ENCODE measurements around the gene MYH3. TPM values are rescaled to one million over a fixed set of nuclear protein-coding genes. Genes with fewer than 3 reads are reported as not detected.

The MYH3 gene
- polyA plus RNA-seq, 2 of the 4 experiments (the other 2 are of a cell fraction), result 1.6 to 2.1 TPM

DNA sequence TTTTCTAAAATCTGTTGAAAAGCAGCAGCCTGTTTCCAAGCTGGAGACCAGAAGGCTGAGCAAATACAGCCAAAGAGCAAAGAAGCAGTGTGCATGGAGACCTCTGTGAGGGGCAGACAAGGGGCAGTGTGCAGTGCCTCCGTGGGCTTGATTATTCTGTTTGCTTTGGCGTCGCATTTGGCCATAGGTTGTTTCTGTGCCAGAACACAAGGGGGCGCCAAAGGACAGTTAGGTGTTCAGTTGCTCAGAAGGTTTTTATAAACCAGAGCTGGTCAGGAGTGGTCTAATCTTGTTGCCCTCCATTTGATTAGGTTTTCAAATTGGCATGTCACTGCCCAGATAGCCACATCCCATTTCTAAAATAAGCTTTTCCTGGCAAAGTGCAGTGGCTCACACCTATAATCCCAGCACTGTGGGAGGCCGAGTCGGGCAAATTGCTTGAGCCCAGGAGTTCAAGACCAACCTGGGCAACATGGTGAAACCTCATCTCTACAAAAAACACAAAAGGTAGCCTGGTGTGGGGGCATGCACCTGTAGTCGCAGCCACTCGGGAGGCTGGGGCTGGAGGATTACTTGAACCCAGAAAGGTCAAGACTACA lies 10.6 kb downstream of the MYH3 start:
- TF ChIP-seq RFX5 (IDR thresholded peaks at IDR 0.05) (no peak), JUNB (IDR thresholded peaks at IDR 0.05) (no peak), EHMT2 (IDR thresholded peaks at IDR 0.05; ENCODE audit: low read depth) (no peak), SMC3 (IDR thresholded peaks at IDR 0.05) (peak; percentile 58), MAFK (IDR thresholded peaks at IDR 0.05; ENCODE audit: partially characterized antibody) (no peak), CHD4 (IDR thresholded peaks at IDR 0.05; ENCODE audit: borderline replicate concordance) (no peak), RAD21 (conservative IDR thresholded peaks at IDR 0.05 in 1 of 2, IDR thresholded peaks at IDR 0.05 in 1 of 2) (peak; percentile 69 to 71), FOSB (CRISPR knock-in tag; IDR thresholded peaks at IDR 0.05) (no peak)
- TF ChIP-seq, protein P1, sequence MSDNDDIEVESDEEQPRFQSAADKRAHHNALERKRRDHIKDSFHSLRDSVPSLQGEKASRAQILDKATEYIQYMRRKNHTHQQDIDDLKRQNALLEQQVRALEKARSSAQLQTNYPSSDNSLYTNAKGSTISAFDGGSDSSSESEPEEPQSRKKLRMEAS (IDR thresholded peaks at IDR 0.05), result no peak
- TF ChIP-seq, protein P2, sequence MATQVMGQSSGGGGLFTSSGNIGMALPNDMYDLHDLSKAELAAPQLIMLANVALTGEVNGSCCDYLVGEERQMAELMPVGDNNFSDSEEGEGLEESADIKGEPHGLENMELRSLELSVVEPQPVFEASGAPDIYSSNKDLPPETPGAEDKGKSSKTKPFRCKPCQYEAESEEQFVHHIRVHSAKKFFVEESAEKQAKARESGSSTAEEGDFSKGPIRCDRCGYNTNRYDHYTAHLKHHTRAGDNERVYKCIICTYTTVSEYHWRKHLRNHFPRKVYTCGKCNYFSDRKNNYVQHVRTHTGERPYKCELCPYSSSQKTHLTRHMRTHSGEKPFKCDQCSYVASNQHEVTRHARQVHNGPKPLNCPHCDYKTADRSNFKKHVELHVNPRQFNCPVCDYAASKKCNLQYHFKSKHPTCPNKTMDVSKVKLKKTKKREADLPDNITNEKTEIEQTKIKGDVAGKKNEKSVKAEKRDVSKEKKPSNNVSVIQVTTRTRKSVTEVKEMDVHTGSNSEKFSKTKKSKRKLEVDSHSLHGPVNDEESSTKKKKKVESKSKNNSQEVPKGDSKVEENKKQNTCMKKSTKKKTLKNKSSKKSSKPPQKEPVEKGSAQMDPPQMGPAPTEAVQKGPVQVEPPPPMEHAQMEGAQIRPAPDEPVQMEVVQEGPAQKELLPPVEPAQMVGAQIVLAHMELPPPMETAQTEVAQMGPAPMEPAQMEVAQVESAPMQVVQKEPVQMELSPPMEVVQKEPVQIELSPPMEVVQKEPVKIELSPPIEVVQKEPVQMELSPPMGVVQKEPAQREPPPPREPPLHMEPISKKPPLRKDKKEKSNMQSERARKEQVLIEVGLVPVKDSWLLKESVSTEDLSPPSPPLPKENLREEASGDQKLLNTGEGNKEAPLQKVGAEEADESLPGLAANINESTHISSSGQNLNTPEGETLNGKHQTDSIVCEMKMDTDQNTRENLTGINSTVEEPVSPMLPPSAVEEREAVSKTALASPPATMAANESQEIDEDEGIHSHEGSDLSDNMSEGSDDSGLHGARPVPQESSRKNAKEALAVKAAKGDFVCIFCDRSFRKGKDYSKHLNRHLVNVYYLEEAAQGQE (IDR thresholded peaks at IDR 0.05), result no peak
- TF ChIP-seq, protein P3, sequence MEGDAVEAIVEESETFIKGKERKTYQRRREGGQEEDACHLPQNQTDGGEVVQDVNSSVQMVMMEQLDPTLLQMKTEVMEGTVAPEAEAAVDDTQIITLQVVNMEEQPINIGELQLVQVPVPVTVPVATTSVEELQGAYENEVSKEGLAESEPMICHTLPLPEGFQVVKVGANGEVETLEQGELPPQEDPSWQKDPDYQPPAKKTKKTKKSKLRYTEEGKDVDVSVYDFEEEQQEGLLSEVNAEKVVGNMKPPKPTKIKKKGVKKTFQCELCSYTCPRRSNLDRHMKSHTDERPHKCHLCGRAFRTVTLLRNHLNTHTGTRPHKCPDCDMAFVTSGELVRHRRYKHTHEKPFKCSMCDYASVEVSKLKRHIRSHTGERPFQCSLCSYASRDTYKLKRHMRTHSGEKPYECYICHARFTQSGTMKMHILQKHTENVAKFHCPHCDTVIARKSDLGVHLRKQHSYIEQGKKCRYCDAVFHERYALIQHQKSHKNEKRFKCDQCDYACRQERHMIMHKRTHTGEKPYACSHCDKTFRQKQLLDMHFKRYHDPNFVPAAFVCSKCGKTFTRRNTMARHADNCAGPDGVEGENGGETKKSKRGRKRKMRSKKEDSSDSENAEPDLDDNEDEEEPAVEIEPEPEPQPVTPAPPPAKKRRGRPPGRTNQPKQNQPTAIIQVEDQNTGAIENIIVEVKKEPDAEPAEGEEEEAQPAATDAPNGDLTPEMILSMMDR (IDR thresholded peaks at IDR 0.05), result peak; percentile 83
- TF ChIP-seq, protein P4, sequence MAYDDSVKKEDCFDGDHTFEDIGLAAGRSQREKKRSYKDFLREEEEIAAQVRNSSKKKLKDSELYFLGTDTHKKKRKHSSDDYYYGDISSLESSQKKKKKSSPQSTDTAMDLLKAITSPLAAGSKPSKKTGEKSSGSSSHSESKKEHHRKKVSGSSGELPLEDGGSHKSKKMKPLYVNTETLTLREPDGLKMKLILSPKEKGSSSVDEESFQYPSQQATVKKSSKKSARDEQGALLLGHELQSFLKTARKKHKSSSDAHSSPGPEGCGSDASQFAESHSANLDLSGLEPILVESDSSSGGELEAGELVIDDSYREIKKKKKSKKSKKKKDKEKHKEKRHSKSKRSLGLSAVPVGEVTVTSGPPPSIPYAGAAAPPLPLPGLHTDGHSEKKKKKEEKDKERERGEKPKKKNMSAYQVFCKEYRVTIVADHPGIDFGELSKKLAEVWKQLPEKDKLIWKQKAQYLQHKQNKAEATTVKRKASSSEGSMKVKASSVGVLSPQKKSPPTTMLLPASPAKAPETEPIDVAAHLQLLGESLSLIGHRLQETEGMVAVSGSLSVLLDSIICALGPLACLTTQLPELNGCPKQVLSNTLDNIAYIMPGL (CRISPR knock-in tag; IDR thresholded peaks at IDR 0.05; ENCODE audit: borderline replicate concordance), result no peak
- Histone ChIP-seq H3K4me3 (no peak overlapping the region), H3K9me3 (no peaks in the 10 kb centered on the region), H3K27ac (no peak overlapping the region), H3K4me1 (no peaks in the 10 kb centered on the region), H3K4me2 (no peak overlapping the region)
- WGBS (ENCODE audit: missing lambda C conversion rate), result 27% methylated on average over 8 of the region's 8 CpGs
- FAIRE-seq, result no peak
- ChIA-PET POLR2A (interaction anchor here (0.6 kb wide), 1 partner anchor 1351 kb away, joined by 3 read pairs; the partner anchor contains the start of gene ZNF18), CTCF (interaction anchor here (0.5 to 9.9 kb wide), 48 partner anchors 9 to 1345 kb away, joined by 3 to 194 read pairs (median 4); partner anchors contain the start of genes MYH3, PIRT and TMEM220)
- peak; percentile 85 to 91 for ATAC-seq
- DNase-seq (ENCODE audit: low read depth in 1 of 2, low spot score in 1 of 2), result peak; percentile 55 to 74

DNA sequence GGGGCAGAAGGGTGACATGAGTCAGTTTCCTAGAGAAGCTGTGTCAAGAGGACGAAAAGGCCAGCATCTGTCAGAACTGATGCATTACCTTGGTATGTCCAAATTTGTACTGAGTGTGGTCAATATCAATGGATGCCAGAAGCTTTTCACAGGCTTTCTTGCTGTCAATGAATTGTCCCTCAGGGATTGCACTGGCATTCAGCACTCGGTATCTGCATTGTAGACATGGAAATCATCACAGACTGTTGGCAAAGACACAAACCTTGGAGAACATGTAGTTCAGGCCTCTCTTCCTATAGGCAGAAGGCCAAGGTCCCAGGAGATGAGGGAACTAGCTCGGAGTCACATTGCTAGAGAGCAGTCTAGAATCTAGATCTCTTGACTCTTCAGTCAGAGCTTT lies 16.6 kb downstream of the MYH3 start:
- Histone ChIP-seq H3K4me1 (no peaks in the 10 kb centered on the region), H3K27ac (no peak overlapping the region), H3K4me3 (no peak overlapping the region), H3K4me2 (no peak overlapping the region), H3K9me3 (no peaks in the 10 kb centered on the region)
- no peak for FAIRE-seq
- WGBS (ENCODE audit: missing lambda C conversion rate), result 55% methylated on average over 3 of the region's 3 CpGs
- ChIA-PET POLR2A (no interaction called here), CTCF (interaction anchor here (1.0 to 18.5 kb wide), 7 partner anchors 3 to 313 kb away, joined by 3 to 194 read pairs (median 6); no protein-coding TSS in a partner anchor)
- ATAC-seq, result no peak
- DNase-seq (ENCODE audit: low read depth in 1 of 2, low spot score in 1 of 2), result no peak
- no peak for TF ChIP-seq HOXA7 (CRISPR knock-in tag; IDR thresholded peaks at IDR 0.05)
- TF ChIP-seq, protein P5, sequence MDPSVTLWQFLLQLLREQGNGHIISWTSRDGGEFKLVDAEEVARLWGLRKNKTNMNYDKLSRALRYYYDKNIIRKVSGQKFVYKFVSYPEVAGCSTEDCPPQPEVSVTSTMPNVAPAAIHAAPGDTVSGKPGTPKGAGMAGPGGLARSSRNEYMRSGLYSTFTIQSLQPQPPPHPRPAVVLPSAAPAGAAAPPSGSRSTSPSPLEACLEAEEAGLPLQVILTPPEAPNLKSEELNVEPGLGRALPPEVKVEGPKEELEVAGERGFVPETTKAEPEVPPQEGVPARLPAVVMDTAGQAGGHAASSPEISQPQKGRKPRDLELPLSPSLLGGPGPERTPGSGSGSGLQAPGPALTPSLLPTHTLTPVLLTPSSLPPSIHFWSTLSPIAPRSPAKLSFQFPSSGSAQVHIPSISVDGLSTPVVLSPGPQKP (IDR thresholded peaks at IDR 0.05; ENCODE audit: low read depth, low read length), result no peak
- TF ChIP-seq KDM1A (IDR thresholded peaks at IDR 0.05; ENCODE audit: low read depth), result no peak
- TF ChIP-seq, protein P3 (IDR thresholded peaks at IDR 0.05), result no peak
- TF ChIP-seq, protein P6, sequence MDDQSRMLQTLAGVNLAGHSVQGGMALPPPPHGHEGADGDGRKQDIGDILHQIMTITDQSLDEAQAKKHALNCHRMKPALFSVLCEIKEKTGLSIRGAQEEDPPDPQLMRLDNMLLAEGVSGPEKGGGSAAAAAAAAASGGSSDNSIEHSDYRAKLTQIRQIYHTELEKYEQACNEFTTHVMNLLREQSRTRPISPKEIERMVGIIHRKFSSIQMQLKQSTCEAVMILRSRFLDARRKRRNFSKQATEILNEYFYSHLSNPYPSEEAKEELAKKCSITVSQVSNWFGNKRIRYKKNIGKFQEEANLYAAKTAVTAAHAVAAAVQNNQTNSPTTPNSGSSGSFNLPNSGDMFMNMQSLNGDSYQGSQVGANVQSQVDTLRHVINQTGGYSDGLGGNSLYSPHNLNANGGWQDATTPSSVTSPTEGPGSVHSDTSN (IDR thresholded peaks at IDR 0.05), result no peak
- TF ChIP-seq HOXB13 (CRISPR knock-in tag; IDR thresholded peaks at IDR 0.05; ENCODE audit: low read depth), result no peak
- TF ChIP-seq, protein P7, sequence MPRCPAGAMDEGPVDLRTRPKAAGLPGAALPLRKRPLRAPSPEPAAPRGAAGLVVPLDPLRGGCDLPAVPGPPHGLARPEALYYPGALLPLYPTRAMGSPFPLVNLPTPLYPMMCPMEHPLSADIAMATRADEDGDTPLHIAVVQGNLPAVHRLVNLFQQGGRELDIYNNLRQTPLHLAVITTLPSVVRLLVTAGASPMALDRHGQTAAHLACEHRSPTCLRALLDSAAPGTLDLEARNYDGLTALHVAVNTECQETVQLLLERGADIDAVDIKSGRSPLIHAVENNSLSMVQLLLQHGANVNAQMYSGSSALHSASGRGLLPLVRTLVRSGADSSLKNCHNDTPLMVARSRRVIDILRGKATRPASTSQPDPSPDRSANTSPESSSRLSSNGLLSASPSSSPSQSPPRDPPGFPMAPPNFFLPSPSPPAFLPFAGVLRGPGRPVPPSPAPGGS (IDR thresholded peaks at IDR 0.05), result no peak
- TF ChIP-seq EP300 (IDR thresholded peaks at IDR 0.05), result no peak
- no peak for TF ChIP-seq RFX5 (IDR thresholded peaks at IDR 0.05)
- no peak for TF ChIP-seq NFE2L2 (conservative IDR thresholded peaks at IDR 0.05; ENCODE audit: low read length)
- TF ChIP-seq KDM5A (IDR thresholded peaks at IDR 0.05), result no peak
- TF ChIP-seq POLR2AphosphoS2 (conservative IDR thresholded peaks at IDR 0.05; ENCODE audit: low read length), result no peak
